ENCODE results near the gene NTN4. TPM values are rescaled to one million over a fixed set of nuclear protein-coding genes. Genes with fewer than 3 reads are reported as not detected.
"Not testable (repeated sequence)": the region's sequence is repeated elsewhere in the genome, so short reads cannot be mapped to it uniquely, and the experiment has no call there.

NTN4 gene
- total and polyA plus RNA-seq, 4 experiments from 2014 or later: 2.0 to 5.5 (median 3.8) TPM

GRCh38 chr12:95830335-95831089, 39.9 kb upstream of the NTN4 start:
- no peaks in the 10 kb centered on the region for H3K9me3 ChIP-seq (ENCODE audit: control insufficient read depth in 1 of 2, low read length in 2 of 2)
- ChIA-PET POLR2A (ENCODE audit: partially characterized antibody) (no interaction called here), CTCF (ENCODE audit: partially characterized antibody) (no interaction called here)
- H3K4me1 ChIP-seq (ENCODE audit: insufficient read depth, low read length): no peaks in the 10 kb centered on the region
- H3K36me3 Mint-ChIP-seq: no peaks in the 10 kb centered on the region
- H3K4me3 Mint-ChIP-seq: no peak overlapping the region
- DNase-seq: no peak
- H3K9me3 Mint-ChIP-seq: peaks cover 0 to 6% (median 0%) of the 10 kb centered on the region in 8 donors
- no peak overlapping the region for H3K4me3 ChIP-seq (ENCODE audit: low read length in 2 of 2)
- intact Hi-C loops (cut with micrococcal nuclease): no loop called here
- H3K27me3 Mint-ChIP-seq: peaks cover 4 to 10% of the 10 kb centered on the region in 2 donors
- H3K27me3 ChIP-seq (ENCODE audit: insufficient read depth, low read length): peaks cover 4% of the 10 kb centered on the region
- H3K36me3 ChIP-seq (ENCODE audit: insufficient read depth, low read length): no peaks in the 10 kb centered on the region
- no peak overlapping the region for H3K27ac ChIP-seq (ENCODE audit: low read depth, low read length)
- H3K27ac Mint-ChIP-seq: no peak overlapping the region
- no peaks in the 10 kb centered on the region for H3K4me1 Mint-ChIP-seq

GRCh38 chr12:95829395-95829794, 38.8 kb upstream of the NTN4 start:
- Histone ChIP-seq H3K27me3 (ENCODE audit: insufficient read depth, low read length) (peaks cover 4% of the 10 kb centered on the region), H3K9me3 (ENCODE audit: control insufficient read depth in 1 of 2, low read length in 2 of 2) (no peaks in the 10 kb centered on the region), H3K36me3 (ENCODE audit: insufficient read depth, low read length) (no peaks in the 10 kb centered on the region), H3K27ac (ENCODE audit: low read depth, low read length) (no peak overlapping the region), H3K4me1 (ENCODE audit: insufficient read depth, low read length) (no peaks in the 10 kb centered on the region), H3K4me3 (ENCODE audit: low read length in 2 of 2) (no peak overlapping the region)
- intact Hi-C loops (cut with micrococcal nuclease): no loop called here
- H3K36me3 Mint-ChIP-seq: no peaks in the 10 kb centered on the region
- ChIA-PET POLR2A (ENCODE audit: partially characterized antibody) (no interaction called here), CTCF (ENCODE audit: partially characterized antibody) (no interaction called here)
- no peak overlapping the region for H3K4me3 Mint-ChIP-seq
- DNase-seq: no peak
- H3K27ac Mint-ChIP-seq: no peak overlapping the region
- peaks cover 0 to 6% (median 0%) of the 10 kb centered on the region in 8 donors for H3K9me3 Mint-ChIP-seq
- no peaks in the 10 kb centered on the region for H3K4me1 Mint-ChIP-seq
- H3K27me3 Mint-ChIP-seq: peaks cover 4 to 6% of the 10 kb centered on the region in 2 donors

- Mint-ChIP-seq H3K4me1 (no peaks in the 10 kb centered on the region), H3K36me3 (no peaks in the 10 kb centered on the region), H3K27me3 (peaks cover 10 to 21% of the 10 kb centered on the region in 2 donors), H3K27ac (no peak overlapping the region), H3K4me3 (no peak overlapping the region), H3K9me3 (no peaks in the 10 kb centered on the region)
- Histone ChIP-seq H3K4me3 (ENCODE audit: low read length in 2 of 2) (no peak overlapping the region), H3K4me1 (ENCODE audit: insufficient read depth, low read length) (no peaks in the 10 kb centered on the region), H3K27ac (ENCODE audit: low read depth, low read length) (no peak overlapping the region), H3K9me3 (ENCODE audit: control insufficient read depth in 1 of 2, low read length in 2 of 2) (no peaks in the 10 kb centered on the region), H3K36me3 (ENCODE audit: insufficient read depth, low read length) (no peaks in the 10 kb centered on the region), H3K27me3 (ENCODE audit: insufficient read depth, low read length) (no peaks in the 10 kb centered on the region)
- DNase-seq: no peak
- CTCF ChIA-PET (ENCODE audit: partially characterized antibody): no interaction called here
- POLR2A ChIA-PET (ENCODE audit: partially characterized antibody): no interaction called here
- intact Hi-C loops (cut with micrococcal nuclease): loop anchor here (1.0 kb wide), 1 partner anchor 178 kb away; no protein-coding TSS in a partner anchor
These were observed 29.6 kb upstream of the NTN4 start for GRCh38 chr12:95820096-95820703.

- Histone ChIP-seq H3K4me3 (ENCODE audit: low read length in 2 of 2) (no peak overlapping the region), H3K27me3 (ENCODE audit: insufficient read depth, low read length) (no peaks in the 10 kb centered on the region), H3K9me3 (ENCODE audit: control insufficient read depth in 1 of 2, low read length in 2 of 2) (no peaks in the 10 kb centered on the region), H3K36me3 (ENCODE audit: insufficient read depth, low read length) (no peaks in the 10 kb centered on the region), H3K4me1 (ENCODE audit: insufficient read depth, low read length) (no peaks in the 10 kb centered on the region), H3K27ac (ENCODE audit: low read depth, low read length) (no peak overlapping the region)
- intact Hi-C loops (cut with micrococcal nuclease): no loop called here
- DNase-seq: peak in 4 of 5 donors; percentile 14 to 22 (median 21)
- Mint-ChIP-seq H3K4me1 (no peaks in the 10 kb centered on the region), H3K36me3 (no peaks in the 10 kb centered on the region), H3K9me3 (no peaks in the 10 kb centered on the region), H3K27ac (no peak overlapping the region), H3K27me3 (peaks cover 13 to 14% of the 10 kb centered on the region in 2 donors), H3K4me3 (no peak overlapping the region)
- ChIA-PET POLR2A (ENCODE audit: partially characterized antibody) (no interaction called here), CTCF (ENCODE audit: partially characterized antibody) (no interaction called here)
These were observed 25.2 kb upstream of the NTN4 start for GRCh38 chr12:95815632-95816212.

GRCh38 chr12:95812155-95812554, 21.6 kb upstream of the NTN4 start:
- CTCF ChIA-PET (ENCODE audit: partially characterized antibody); H3K27ac ChIP-seq (ENCODE audit: low read depth, low read length); H3K27ac Mint-ChIP-seq; intact Hi-C loops (cut with micrococcal nuclease); H3K9me3 Mint-ChIP-seq; POLR2A ChIA-PET (ENCODE audit: partially characterized antibody); H3K4me3 ChIP-seq (ENCODE audit: low read length in 2 of 2); H3K4me3 Mint-ChIP-seq; H3K4me1 Mint-ChIP-seq; H3K9me3 ChIP-seq (ENCODE audit: control insufficient read depth in 1 of 2, low read length in 2 of 2); DNase-seq; H3K36me3 ChIP-seq (ENCODE audit: insufficient read depth, low read length); H3K4me1 ChIP-seq (ENCODE audit: insufficient read depth, low read length); H3K36me3 Mint-ChIP-seq; H3K27me3 ChIP-seq (ENCODE audit: insufficient read depth, low read length): not testable (repeated sequence)
- H3K27me3 Mint-ChIP-seq: peaks cover 9 to 17% of the 10 kb centered on the region in 2 donors

- peaks cover 5 to 11% (median 10%) of the 10 kb centered on the region in 4 donors for H3K4me1 Mint-ChIP-seq
- no peaks in the 10 kb centered on the region for H3K36me3 ChIP-seq (ENCODE audit: insufficient read depth, low read length)
- H3K36me3 Mint-ChIP-seq: no peaks in the 10 kb centered on the region
- no peaks in the 10 kb centered on the region for H3K9me3 Mint-ChIP-seq
- CTCF ChIA-PET (ENCODE audit: partially characterized antibody): no interaction called here
- POLR2A ChIA-PET (ENCODE audit: partially characterized antibody): no interaction called here
- peaks cover 14 to 16% of the 10 kb centered on the region in 2 donors for H3K27me3 Mint-ChIP-seq
- intact Hi-C loops (cut with micrococcal nuclease): no loop called here
- no peaks in the 10 kb centered on the region for H3K9me3 ChIP-seq (ENCODE audit: control insufficient read depth in 1 of 2, low read length in 2 of 2)
- no peak for DNase-seq
- H3K27me3 ChIP-seq (ENCODE audit: insufficient read depth, low read length): no peaks in the 10 kb centered on the region
- H3K4me3 ChIP-seq (ENCODE audit: low read length in 2 of 2): no peak overlapping the region
- H3K4me1 ChIP-seq (ENCODE audit: insufficient read depth, low read length): no peaks in the 10 kb centered on the region
- H3K27ac ChIP-seq (ENCODE audit: low read depth, low read length): no peak overlapping the region
- H3K27ac Mint-ChIP-seq: no peak overlapping the region
- no peak overlapping the region for H3K4me3 Mint-ChIP-seq
These were observed 19.8 kb upstream of the NTN4 start for GRCh38 chr12:95810411-95810810.

- no peaks in the 10 kb centered on the region for H3K9me3 ChIP-seq (ENCODE audit: control insufficient read depth in 1 of 2, low read length in 2 of 2)
- ChIA-PET CTCF (ENCODE audit: partially characterized antibody) (no interaction called here), POLR2A (ENCODE audit: partially characterized antibody) (no interaction called here)
- H3K27ac Mint-ChIP-seq: no peak overlapping the region
- DNase-seq: no peak
- intact Hi-C loops (cut with micrococcal nuclease): no loop called here
- peaks cover 13 to 17% of the 10 kb centered on the region in 2 donors for H3K27me3 Mint-ChIP-seq
- H3K27ac ChIP-seq (ENCODE audit: low read depth, low read length): no peak overlapping the region
- H3K4me1 Mint-ChIP-seq: peaks cover 5 to 13% (median 11%) of the 10 kb centered on the region in 4 donors
- no peaks in the 10 kb centered on the region for H3K27me3 ChIP-seq (ENCODE audit: insufficient read depth, low read length)
- H3K4me3 Mint-ChIP-seq: no peak overlapping the region
- no peaks in the 10 kb centered on the region for H3K9me3 Mint-ChIP-seq
- no peaks in the 10 kb centered on the region for H3K36me3 ChIP-seq (ENCODE audit: insufficient read depth, low read length)
- H3K4me1 ChIP-seq (ENCODE audit: insufficient read depth, low read length): no peaks in the 10 kb centered on the region
- H3K4me3 ChIP-seq (ENCODE audit: low read length in 2 of 2): no peak overlapping the region
- no peaks in the 10 kb centered on the region for H3K36me3 Mint-ChIP-seq
These were observed 18.6 kb upstream of the NTN4 start for GRCh38 chr12:95809000-95809680.

Data from CD4-positive, alpha-beta memory T cell (primary cell).